HEK293T (cell line): ENCODE data around the gene ZNF227.
"Not testable (repeated sequence)": the region's sequence is repeated elsewhere in the genome, so short reads cannot be mapped to it uniquely, and the experiment has no call there.

Experiments used
- CTCF ChIA-PET: fragments of 350-600 bp; formaldehyde crosslinking; extraction: SDS; loops from one replicate; lab custom pipeline; 2021; ENCODE audit warnings: antibody characterized with exemption, inconsistent platforms; lab: Yijun Ruan, JAX
- POLR2A ChIA-PET: fragments of 350-600 bp; formaldehyde crosslinking; extraction: SDS; loops from one replicate; lab custom pipeline; 2020; ENCODE audit warnings: antibody characterized with exemption, inconsistent platforms; lab: Yijun Ruan, JAX
- DNase-seq: peaks from one replicate; pipeline ENCODE4 v3.0.0; 2012; ENCODE audit warnings: mixed read lengths; ENCODE audit errors: extremely low spot score
- ARNT ChIP-seq: fragments of 450-650 bp; IDR thresholded peaks from 2 replicates; pipeline ENCODE4 v1.6.1; 2017; ENCODE audit warnings: mild to moderate bottlenecking
- BHLHE40 ChIP-seq: fragments of 450-650 bp; IDR thresholded peaks from 2 replicates; pipeline ENCODE4 v1.6.1; 2016; ENCODE audit warnings: mild to moderate bottlenecking, moderate library complexity, borderline replicate concordance
- CTBP1 ChIP-seq: fragments of 450-650 bp; IDR thresholded peaks from 2 replicates; pipeline ENCODE4 v1.6.1; 2016; ENCODE audit warnings: borderline replicate concordance
- ELF4 ChIP-seq: fragments of 450-650 bp; IDR thresholded peaks from 2 replicates; pipeline ENCODE4 v1.6.1; 2017; ENCODE audit warnings: antibody characterized with exemption
- FOXA1 ChIP-seq: fragments of 450-650 bp; IDR thresholded peaks from 2 replicates; pipeline ENCODE4 v1.6.1; 2016; ENCODE audit warnings: mild to moderate bottlenecking
- FOXK2 ChIP-seq: fragments of 450-650 bp; IDR thresholded peaks from 2 replicates; pipeline ENCODE4 v1.6.1; 2016; ENCODE audit warnings: mild to moderate bottlenecking
- FOXM1 ChIP-seq: fragments of 450-650 bp; IDR thresholded peaks from 2 replicates; pipeline ENCODE4 v1.6.1; 2017; ENCODE audit warnings: mild to moderate bottlenecking, borderline replicate concordance
- HDGF ChIP-seq: fragments of 450-650 bp; IDR thresholded peaks from 2 replicates; pipeline ENCODE4 v1.6.1; 2017; ENCODE audit warnings: antibody characterized with exemption, borderline replicate concordance
- L3MBTL2 ChIP-seq: fragments of 450-650 bp; conservative IDR thresholded peaks from 2 replicates; pipeline ENCODE4 v1.6.1; 2016; ENCODE audit warnings: mild to moderate bottlenecking
- LEF1 ChIP-seq: fragments of 450-650 bp; IDR thresholded peaks from 2 replicates; pipeline ENCODE4 v1.6.1; 2017; ENCODE audit warnings: mild to moderate bottlenecking, borderline replicate concordance
- NFRKB ChIP-seq: fragments of 450-650 bp; IDR thresholded peaks from 2 replicates; pipeline ENCODE4 v1.6.1; 2016; ENCODE audit warnings: mild to moderate bottlenecking, moderate library complexity
- PKNOX1 ChIP-seq: fragments of 450-650 bp; IDR thresholded peaks from 2 replicates; pipeline ENCODE4 v1.6.1; 2016
- SP1 ChIP-seq: fragments of 450-650 bp; IDR thresholded peaks from 2 replicates; pipeline ENCODE4 v1.6.1; 2017
- SUZ12 ChIP-seq: fragments of 450-650 bp; IDR thresholded peaks from 2 replicates; pipeline ENCODE4 v1.6.1; 2016; ENCODE audit warnings: mild to moderate bottlenecking
- TARDBP ChIP-seq: fragments of 450-650 bp; IDR thresholded peaks from 2 replicates; pipeline ENCODE4 v1.6.1; 2016
- ZNF384 ChIP-seq: fragments of 450-650 bp; IDR thresholded peaks from 2 replicates; pipeline ENCODE4 v1.6.1; 2016

ZNF227 gene

GRCh38 chr19:44202470-44202869 lies 9.9 kb upstream of the ZNF227 start:
- CTCF ChIA-PET, result no interaction called here
- DNase-seq, result no peak
- TF ChIP-seq L3MBTL2, result no peak
- no peak for TF ChIP-seq PKNOX1
- no peak for TF ChIP-seq SP1
- POLR2A ChIA-PET, result no interaction called here

DNA sequence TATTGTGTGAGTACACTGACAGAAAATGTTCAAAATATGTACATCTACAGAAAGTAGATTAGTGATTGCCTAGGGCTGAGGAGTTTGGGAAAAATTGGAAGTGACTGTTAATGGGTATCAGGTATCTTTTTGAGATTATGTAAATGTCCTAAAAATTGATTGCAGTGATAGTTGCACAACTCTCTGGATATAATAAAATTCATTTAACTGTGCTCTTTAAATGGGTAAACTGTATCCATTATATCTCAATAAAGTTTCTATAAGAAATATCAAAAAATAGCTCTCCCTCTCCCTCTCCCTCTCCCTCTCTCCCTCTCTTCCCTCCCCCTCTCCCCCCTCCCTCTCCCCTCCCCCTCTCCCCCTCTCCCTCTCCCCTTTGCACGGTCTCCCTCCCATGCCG lies 9.4 kb upstream of the ZNF227 start:
- CTCF ChIA-PET, result no interaction called here
- no peak for DNase-seq
- TF ChIP-seq CTBP1 (no peak), HDGF (no peak), LEF1 (no peak), ELF4 (no peak), ZNF384 (no peak), FOXM1 (no peak), BHLHE40 (no peak), FOXA1 (no peak), ARNT (no peak), NFRKB (no peak), FOXK2 (no peak), L3MBTL2 (no peak), PKNOX1 (no peak), SUZ12 (no peak), SP1 (no peak), TARDBP (no peak)
- POLR2A ChIA-PET, result no interaction called here

DNA sequence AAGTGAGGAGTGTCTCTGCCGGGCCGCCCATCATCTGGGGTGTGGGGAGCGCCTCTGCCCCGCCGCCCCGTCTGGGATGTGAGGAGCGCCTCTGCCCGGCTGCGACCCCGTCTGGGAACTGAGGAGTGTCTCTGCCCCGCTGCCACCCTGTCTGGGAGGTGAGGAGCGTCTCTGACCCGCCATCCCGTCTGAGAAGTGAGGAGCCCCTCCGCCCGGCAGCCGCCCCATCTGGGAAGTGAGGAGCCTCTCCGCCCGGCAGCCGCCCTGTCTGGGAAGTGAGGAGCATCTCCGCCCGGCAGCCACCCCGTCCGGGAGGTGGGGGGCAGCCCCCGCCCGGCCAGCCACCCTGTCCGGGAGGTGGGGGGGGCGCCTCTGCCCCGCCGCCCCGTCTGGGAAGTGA lies 8.5 kb upstream of the ZNF227 start:
- DNase-seq, CTCF ChIA-PET, POLR2A ChIA-PET: not testable (repeated sequence)

DNA sequence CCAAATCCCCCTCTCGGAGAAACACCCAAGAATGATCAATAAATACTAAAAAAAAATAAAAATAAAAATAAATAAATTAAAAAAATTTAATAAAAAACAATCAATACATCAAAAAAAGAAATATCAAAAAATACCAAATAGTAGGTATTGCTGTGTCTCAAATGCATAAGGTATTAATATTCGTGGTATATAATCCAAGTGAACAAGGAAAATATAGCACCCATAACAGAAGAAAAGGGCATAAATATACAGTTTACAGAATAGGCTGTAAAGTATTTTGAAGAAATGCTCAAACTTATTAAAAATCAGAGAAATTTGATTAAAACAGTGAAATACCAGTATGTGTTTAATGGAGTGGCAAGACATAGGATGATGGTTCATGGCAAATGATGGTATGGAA lies 7.6 kb upstream of the ZNF227 start:
- no peak for DNase-seq
- POLR2A ChIA-PET, result no interaction called here
- TF ChIP-seq SUZ12, result no peak
- TF ChIP-seq FOXM1, result no peak
- TF ChIP-seq BHLHE40, result no peak
- no peak for TF ChIP-seq CTBP1
- no peak for TF ChIP-seq TARDBP
- TF ChIP-seq FOXK2, result no peak
- TF ChIP-seq ZNF384, result no peak
- TF ChIP-seq L3MBTL2, result no peak
- no peak for TF ChIP-seq NFRKB
- no peak for TF ChIP-seq FOXA1
- TF ChIP-seq PKNOX1, result no peak
- no peak for TF ChIP-seq LEF1
- TF ChIP-seq HDGF, result no peak
- no peak for TF ChIP-seq ELF4
- TF ChIP-seq ARNT, result no peak
- no peak for TF ChIP-seq SP1
- CTCF ChIA-PET, result no interaction called here

DNA sequence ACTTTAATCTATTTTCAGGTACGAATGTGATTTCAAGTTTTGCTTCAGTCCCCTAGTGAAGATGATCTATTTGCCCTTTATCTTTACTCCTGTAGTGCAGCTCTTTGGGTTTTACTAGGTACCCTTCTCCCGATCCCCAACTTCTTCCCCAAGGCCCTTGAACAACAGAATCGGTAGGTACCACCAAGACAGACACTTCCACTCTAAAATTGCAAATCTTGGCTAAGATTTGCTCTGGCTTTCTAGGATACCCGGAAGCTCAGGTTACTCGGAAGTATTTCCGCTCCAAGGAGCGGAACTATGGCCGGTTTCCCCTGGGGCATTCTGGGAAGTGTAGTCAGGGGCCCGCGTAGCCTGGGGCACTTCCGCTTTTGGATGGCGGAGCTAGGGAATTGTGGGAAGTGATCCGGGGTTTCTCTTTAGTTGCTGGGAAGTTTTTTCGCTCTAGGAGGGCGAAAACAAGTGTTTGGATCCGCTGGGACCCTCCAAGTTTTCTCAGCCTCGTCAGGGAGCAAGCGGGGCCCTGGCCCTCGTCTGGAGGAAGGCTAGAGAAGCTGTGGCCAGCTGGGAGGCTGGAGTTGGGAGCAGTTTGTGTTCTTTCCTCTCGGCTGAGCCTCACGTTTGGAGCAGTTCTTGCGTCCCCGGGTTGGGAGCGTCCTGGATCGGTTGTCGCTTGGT lies 5.1 kb upstream of the ZNF227 start:
- ChIA-PET CTCF (interaction anchor here (0.6 kb wide), 1 partner anchor 71 kb away, joined by 4 read pairs; no protein-coding TSS in a partner anchor), POLR2A (interaction anchor here (0.7 to 1.7 kb wide), 7 partner anchors 42 to 636 kb away, joined by 3 to 10 read pairs (median 3); partner anchors contain the start of genes ZNF112, ZNF180, ZNF221 and ZNF226)
- DNase-seq, result peak; percentile 84
- no peak for TF ChIP-seq FOXK2
- no peak for TF ChIP-seq ARNT
- TF ChIP-seq NFRKB, result no peak
- no peak for TF ChIP-seq HDGF
- TF ChIP-seq ZNF384, result no peak
- no peak for TF ChIP-seq CTBP1
- TF ChIP-seq ELF4, result peak; percentile 83
- TF ChIP-seq TARDBP, result no peak
- no peak for TF ChIP-seq LEF1
- no peak for TF ChIP-seq FOXA1
- no peak for TF ChIP-seq L3MBTL2
- no peak for TF ChIP-seq BHLHE40
- TF ChIP-seq SP1, result no peak
- TF ChIP-seq SUZ12, result 0 out of 2 replicates have a peak, but pooled peaks have one; percentile 55
- TF ChIP-seq PKNOX1, result no peak
- no peak for TF ChIP-seq FOXM1

DNA sequence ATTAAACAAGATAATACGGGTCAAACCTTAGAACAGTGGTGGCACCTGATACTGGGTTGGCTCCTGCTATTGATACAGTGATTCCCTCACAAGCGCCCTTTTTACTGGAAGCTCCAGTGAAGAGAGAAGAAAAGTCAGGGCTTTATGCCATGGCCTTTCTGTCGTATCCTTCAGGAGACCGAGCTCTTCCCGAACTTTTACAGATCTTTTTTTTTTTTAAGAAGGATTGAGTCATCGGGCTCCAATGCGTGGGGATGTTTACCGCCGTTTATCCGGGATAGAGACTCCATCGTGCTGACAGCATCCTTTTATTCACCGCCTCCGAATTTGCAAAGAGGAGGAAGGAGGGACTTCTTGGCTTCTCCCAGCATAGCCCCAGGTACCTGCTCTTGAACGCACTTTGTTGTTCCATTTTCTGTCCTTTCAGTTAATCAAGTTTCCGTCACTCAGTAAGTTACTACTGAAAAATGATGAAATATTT lies 574 bp downstream of the ZNF227 start:
- ChIA-PET POLR2A (interaction anchor here (1.0 to 1.7 kb wide), 2 partner anchors 48 to 92 kb away, joined by 3 to 10 read pairs; partner anchors contain the start of genes ZNF226 and ZNF235), CTCF (no interaction called here)
- peak; percentile 26 for DNase-seq
- no peak for TF ChIP-seq TARDBP
- TF ChIP-seq ARNT, result no peak
- no peak for TF ChIP-seq ZNF384
- no peak for TF ChIP-seq LEF1
- TF ChIP-seq FOXM1, result no peak
- no peak for TF ChIP-seq HDGF
- no peak for TF ChIP-seq SP1
- no peak for TF ChIP-seq NFRKB
- TF ChIP-seq BHLHE40, result no peak
- no peak for TF ChIP-seq ELF4
- no peak for TF ChIP-seq L3MBTL2
- no peak for TF ChIP-seq SUZ12
- no peak for TF ChIP-seq PKNOX1
- TF ChIP-seq FOXA1, result no peak
- TF ChIP-seq CTBP1, result no peak
- no peak for TF ChIP-seq FOXK2

DNA sequence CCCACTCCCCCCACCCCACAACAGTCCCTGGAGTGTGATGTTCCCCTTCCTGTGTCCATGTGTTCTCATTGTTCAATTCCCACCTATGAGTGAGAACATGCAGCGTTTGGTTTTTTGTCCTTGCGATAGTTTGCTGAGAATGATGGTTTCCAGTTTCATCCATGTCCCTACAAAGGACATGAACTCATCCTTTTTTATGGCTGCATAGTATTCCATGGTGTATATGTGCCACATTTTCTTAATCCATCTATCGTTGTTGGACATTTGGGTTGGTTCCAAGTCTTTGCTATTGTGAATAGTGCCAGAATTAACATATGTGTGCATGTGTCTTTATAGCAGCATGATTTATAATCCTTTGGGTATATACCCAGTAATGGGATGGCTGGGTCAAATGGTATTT lies 7.6 kb downstream of the ZNF227 start:
- POLR2A ChIA-PET, CTCF ChIA-PET, DNase-seq: not testable (repeated sequence)

DNA sequence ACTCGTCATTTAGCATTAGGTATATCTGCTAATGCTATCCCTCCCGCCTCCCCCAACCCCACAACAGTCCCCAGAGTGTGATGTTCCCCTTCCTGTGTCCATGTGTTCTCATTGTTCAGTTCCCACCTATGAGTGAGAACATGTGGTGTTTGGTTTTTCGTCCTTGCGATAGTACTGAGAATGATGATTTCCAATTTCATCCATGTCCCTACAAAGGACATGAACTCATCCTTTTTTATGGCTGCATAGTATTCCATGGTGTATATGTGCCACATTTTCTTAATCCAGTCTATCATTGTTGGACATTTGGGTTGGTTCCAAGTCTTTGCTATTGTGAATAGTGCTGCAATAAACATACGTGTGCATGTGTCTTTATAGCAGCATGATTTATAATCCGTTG lies 8.4 kb downstream of the ZNF227 start:
- DNase-seq, POLR2A ChIA-PET, CTCF ChIA-PET: not testable (repeated sequence)

GRCh38 chr19:44221291-44221690 lies 9.0 kb downstream of the ZNF227 start:
- POLR2A ChIA-PET, DNase-seq, CTCF ChIA-PET: not testable (repeated sequence)
